Superior temporal gyrus (tissue), 1 donor: ENCODE measurements around the gene ARHGAP19.
"Not testable (repeated sequence)": the region's sequence is repeated elsewhere in the genome, so short reads cannot be mapped to it uniquely, and the experiment has no call there.

ENCODE experiments used
- DNase-seq: peaks from one replicate; pipeline ENCODE4 v3.0.0-alpha.2; 2016; ENCODE audit errors: extremely low spot score

ARHGAP19 gene

DNA sequence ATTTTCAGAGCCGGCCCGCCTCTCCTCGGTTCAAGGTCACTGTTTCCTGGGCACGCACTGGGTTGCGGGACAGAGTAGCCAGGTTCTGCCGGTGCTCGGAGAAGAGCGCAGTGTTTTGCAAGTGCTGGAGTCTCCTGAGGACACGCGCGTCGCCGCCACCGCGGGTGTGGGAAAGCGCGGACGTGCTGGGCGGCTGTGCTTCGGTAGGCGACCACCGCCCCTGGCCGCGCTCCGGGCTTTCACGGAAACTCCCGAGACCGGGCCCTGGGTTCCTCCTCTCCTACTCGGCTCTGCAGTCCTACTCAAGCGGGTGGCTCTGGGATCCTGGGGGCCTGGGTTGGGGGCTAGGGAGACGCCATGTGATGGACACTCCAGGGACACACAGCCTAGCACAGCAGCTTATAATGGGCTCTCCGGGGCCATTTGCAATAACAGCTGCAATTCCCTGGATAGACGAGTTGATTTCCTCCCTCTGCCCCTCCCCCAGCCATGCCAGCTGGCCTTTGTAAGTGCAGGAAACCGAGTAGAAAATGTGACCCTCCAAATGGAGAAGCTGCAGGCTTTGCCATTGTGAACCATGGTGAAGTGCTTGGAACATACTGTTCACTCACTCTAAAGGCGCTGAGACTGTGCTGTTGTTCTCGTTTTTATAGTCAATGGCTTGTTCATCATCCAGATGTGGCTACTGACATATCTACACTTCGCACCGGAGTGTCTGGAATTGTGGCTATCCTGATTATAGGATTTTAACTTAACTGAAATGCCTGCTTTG is 28.8 kb upstream of the ARHGAP19 start:
- DNase-seq, result peak; percentile 80

DNA sequence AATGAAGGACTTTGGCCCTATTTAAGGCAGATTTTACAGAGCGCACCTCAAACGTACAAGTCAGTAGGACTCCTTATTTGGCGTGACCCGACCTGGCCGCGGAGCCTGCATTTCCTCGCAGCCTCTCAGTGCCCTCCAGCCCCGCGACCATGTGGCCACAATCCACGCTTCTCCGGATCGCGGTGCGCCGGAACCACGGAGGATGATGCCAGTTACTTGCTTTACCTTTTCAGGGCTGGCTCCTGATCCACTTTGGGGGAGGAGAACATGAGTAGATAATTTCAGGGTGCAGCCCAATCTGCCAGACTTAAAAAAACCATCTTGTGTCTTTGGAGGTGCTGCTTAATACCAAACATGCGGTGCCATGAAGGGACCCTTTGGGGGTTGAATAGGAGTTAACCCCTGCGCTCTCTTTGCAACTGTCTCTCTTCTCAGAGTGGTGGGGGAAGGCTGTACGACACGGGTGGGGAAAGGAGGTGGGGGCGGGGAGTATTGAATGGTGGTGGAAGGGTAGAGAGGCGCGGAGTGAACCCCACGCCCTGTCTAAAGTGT is 28.1 kb upstream of the ARHGAP19 start:
- no peak for DNase-seq

DNA sequence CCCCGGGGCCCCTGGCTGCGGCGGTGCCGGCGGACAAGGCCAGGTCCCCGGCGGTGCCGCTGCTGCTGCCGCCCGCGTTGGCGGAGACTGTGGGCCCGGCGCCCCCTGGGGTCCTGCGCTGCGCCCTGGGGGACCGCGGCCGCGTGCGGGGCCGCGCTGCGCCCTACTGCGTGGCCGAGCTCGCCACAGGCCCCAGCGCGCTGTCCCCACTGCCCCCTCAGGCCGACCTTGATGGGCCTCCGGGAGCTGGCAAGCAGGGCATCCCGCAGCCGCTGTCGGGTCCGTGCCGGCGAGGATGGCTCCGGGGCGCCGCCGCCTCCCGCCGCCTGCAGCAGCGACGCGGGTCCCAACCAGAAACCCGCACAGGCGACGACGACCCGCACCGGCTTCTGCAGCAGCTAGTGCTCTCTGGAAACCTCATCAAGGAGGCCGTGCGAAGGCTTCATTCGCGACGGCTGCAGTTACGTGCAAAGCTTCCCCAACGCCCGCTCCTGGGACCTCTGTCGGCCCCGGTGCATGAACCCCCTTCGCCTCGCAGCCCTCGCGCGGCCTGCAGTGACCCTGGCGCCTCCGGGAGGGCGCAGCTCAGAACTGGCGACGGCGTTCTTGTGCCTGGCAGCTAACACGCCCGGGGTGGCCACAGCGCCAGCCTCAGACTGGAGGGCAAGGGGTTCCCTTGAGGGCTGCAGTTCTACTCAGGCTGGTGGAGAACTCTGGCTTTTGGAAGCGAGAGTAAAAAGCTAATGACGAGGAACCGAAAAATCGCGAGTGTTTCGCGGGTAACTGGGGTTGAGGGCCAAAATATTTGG is 27.4 kb upstream of the ARHGAP19 start:
- DNase-seq, result peak; percentile 53

DNA sequence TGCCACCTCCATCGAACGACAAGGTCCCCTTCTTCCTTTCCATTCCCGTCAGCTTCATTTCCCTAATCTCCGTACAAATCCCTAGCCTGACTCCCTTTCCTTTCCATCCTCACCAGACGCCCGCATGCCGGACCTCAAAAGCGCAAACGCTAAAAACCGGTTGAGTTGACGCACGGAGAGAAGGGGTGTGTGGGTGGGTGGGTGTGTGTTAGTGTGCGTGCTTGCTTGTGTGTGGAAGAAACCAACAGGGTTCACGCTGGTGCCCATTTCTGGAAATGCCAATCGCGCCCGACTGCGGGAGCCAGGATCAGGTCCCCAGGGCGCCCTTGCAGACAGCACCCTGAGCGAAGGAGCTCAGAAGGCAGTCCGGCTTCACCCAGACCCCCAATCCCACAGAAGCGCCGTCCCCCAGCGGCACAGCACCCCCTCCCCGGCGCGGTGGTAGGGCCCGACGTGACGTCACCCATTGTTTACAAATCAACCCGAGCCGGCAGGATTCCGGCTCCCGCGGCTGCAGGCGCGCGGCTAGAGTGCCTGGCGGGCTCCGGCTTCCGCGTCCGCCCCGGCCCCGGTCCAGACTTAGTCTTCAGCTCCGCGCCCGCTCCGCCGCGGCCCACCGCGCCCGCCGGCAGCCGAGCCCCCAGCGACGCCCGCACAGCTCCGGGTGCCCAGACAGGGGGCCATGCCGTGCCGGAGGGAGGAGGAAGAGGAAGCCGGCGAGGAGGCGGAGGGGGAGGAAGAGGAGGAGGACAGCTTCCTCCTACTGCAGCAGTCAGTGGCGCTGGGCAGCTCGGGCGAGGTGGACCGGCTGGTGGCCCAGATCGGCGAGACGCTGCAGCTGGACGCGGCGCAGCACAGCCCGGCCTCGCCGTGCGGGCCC is 26.6 kb upstream of the ARHGAP19 start, which contains the start of gene FRAT1:
Gene FRAT1, plus strand, starts transcription at position 500 of the 880 bp plus-strand sequence. Its CDS starts 183 bp downstream, at position 683.
- peak; percentile 93 for DNase-seq

DNA sequence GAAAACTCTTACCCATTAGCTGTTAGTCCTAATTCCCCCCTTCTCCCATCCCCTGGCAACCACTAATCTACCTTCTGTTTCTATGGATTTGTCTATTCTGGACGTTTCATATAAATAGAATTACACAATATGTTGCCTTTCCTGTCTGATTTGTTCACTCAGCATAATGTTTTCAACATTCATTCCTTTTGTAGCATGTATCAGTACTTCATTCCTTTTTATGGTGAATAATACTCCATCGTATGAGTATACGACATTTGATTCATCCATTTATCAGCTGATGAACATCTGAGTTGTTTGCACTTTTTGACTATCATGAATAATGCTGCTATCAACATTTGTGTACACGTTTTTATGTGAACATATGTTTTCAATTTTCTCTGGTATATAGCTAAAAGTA is 22.2 kb upstream of the ARHGAP19 start:
- no peak for DNase-seq

DNA sequence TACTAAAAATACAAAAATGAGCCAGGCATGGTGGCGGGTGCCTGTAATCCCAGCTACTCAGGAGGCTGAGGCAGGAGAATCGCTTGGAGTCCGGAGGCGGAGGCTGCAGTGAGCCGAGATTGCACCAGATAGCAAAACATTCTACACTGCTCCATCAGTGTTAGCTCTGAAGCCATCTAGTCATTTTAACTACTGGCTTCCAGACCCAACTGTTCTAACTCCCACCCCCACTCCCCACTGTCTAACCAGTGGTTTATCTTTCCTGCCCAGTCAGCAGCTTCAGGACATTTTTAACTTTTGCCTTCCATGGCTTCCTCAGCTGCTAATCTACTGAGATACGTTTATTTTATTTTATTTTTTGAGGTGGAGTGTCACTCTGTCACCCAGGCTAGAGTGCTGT is 20.5 kb upstream of the ARHGAP19 start:
- DNase-seq, result peak; percentile 0

DNA sequence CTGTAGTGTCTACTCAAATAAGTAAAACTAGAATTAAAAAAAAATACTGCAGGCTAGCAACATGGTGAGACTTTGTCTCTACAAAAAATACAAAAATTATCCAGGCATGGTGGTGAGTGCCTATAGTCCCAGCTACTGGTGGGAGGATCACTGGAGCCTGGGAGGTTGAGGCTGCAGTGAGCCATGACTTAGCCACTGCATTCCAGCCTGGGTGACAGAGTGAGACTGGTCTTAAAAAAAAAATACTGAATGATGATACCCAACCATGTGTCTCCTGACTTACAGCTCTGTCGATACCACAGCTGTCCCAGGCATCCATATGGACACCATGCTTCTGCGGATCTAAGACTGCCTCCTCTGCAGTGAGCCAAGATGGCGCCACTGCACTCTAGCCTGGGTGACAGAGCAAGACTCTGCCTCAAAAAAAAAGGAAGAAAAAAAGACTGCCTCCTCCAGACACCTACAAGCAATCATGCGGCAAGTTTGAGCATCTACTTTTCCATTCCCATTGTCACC is 18.7 kb upstream of the ARHGAP19 start:
- DNase-seq, result no peak

DNA sequence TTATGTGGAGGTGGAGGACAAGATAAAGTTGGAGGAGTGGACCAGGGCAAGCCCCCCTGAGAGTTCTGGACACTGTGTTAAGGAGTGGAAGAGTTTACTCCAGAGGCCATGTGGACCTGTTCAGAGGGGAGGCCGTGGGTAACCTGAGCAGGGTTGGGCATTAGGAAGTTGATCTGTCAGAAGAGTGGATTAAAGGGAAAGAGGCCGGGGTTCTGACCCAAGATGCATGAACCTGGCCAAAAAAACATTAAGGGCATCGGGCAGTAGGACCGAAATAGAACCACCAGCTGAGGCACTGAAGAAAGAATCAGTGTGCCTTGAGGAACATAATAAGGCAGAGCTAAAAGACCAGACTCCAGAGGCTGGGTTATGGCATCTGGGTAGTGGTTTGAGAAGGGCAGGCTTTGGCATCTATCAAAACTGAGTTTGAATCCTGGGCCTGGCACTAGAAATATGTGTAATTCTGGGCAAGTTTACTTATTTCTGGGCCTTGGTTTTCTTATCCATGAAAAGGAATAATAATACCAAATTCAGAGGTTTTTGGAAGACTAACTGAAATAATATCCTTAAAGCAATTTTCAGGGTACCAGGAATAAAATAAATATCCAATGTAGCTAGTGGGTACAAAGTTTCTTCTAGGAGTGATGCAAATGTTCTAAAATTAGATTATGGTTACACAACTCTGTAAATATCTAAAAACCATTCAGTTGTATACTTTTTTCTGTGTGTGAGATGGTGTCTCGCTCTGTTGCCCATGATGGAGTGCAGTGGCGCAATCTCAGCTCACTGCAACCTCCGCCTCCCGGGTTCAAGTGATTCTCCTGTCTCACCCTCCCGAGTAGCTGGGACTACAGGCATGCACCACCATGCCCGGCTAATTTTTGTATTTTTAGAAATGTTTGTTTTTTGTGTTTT is 15.7 kb upstream of the ARHGAP19 start:
- DNase-seq, result peak; percentile 4

DNA sequence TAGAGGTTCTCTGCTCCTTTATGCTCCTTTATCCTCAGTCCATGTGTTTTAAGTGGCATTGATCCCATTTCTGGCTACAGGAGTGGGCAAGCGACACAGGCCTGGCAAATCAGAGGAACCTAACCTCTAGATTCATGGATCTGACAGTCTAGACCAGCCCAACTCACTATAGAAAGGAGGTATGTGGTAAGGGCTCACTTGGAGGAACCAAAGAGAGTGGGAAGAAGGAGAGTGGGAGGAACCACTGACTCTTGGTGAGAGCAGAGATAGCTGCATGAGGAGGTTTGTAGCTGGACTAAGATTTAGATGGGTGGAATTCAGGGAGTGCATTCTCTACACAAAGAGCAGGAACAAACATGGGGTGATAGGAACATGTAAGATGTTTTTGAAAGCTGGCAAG is 15.0 kb upstream of the ARHGAP19 start:
- DNase-seq, result no peak

DNA sequence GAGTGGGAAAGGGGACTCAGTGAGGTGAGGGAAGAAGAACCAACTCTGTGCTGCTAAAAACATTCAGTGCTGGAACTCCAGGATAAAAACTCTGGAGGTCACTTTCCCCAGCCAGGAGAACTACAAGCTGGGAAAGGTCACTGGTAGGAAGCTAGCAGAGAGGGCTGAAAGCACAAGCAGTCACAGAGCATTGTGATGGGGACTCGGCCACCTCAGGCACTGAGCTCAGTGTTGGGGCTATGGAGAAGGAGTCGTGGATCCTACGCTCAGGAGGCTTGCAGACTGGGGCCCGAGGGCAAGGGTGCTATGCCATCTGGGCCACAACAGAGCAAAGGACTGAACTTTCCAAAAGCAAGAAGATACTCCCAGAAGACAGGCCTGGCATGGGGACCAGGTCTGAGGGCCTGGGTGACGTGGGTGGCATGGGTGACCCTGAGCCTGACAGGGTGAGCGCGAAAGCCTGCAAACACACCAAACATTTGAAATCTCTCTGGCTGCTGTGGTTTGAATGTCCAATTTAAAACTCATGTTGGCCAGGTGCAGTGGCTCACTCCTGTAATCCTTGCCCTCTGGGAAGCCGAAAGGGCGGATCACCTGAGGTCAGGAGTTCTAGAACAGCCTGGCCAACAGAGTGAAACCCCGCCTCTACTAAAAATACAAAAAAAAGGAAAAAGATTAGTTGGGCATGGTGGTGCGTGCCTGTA is 9.8 kb upstream of the ARHGAP19 start:
- DNase-seq, result no peak

DNA sequence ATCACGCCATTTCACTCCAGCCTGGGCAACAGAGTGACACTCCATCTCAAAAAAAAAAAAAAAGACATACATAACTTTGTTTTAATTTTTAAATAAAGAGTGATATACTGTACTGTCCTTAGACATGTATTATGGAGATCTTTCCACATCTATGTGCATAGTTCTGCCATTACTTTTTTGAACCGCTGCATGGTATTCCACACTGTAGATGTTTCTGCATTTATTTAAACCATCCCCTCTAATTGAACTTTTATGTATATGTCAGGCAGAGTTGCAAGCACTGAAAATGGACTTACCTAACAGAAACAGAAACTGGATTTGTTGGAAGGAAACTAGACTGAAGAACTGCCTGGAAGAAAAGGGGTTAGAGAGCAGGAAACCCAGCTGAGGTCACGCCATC is 8.5 kb upstream of the ARHGAP19 start:
- no peak for DNase-seq

DNA sequence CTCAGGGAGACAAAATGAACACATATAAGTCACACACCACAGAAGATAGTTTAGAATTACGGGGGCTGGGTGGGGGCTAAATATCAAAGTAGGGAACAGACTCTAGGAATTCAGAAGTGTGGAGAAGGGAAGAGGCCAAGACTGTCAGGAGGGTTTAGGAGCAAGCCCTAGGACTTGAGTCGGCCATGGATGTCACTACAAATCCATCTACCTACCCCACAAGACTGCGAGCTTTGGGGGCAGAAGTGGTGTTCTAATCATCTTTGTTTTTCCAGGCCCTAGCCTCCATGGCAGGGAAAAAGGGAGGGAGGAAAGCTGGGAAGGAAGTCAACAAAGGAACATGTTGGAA is 5.8 kb upstream of the ARHGAP19 start:
- no peak for DNase-seq

DNA sequence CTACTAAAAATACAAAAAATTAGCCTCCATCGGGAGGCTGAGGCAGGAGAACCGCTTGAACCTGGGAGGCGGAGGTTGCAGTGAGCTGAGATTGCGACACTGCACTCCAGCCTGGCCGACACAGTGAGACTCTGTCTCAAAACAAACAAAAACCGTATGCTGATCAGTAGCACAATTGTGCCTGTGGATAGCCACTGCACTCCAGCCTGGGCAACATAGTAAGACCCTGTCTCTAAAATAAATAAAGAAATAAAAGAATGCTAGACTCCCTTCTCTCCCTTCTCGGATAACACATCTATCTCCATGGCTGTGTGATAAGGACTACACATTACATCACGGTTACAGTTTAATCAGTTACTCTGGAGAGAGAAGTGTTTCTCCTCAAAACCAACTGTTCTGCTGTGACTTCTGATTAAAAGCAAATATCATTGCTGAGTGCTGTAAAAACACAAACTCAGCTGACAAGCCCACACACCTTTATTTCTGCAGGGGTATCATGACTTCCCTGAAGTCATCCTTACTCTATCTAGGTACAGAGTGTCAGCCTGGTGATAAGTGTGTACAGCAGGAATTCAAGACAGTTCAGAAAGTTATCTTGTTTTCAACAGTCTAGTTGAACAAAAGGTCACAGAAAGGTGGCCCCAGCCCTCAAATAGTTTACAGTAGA is 5.3 kb upstream of the ARHGAP19 start:
- DNase-seq, result no peak

DNA sequence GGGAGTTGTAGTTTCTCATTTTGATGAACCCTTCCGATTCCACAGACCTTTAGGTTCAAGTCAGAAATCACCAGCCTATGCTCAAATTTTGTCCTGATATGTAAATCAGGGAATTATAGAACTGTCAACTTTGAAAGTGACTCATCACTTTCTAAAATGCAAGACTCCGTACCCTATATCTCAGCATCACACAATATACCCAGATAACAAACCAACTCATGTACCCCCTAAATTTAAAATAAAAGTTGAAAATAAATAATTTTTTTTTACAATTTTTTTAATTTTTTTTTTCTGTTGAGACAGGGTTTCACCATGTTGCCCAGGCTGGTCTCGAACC is 393 bp upstream of the ARHGAP19 start:
- no peak for DNase-seq

DNA sequence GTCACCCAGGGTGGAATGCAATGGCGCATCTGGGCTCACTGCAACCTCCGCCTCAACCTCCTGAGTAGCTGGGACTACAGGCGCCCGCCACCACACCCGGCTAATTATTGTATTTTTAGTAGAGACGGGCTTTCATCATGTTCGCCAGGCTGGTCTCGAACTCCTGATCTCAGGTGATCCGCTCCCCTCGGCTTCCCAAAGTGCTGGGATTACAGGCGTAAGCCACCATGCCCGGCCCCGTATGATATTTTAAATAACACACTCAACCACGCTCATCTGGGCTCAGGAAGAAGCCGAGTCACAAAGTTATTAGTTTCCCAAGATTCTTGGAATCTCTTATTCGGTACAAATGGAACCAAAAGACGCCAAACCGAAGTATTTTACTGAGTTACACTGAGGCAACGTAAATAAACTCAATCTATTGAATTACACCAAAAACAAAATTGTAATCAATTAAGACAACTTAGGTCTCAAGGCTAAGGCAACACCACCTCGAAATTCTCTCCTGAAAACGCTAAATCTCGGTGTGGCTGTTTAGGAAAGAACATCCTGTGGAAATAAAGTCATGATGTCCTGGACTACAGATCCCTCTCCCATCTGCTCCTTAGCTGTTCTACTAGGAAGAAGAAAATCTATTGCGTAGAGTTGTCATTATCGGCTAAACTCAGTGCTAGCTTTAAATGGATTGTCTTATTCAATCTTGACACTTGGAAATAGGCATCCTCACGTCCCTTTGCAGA is 910 bp downstream of the ARHGAP19 start:
- DNase-seq, result peak; percentile 72

DNA sequence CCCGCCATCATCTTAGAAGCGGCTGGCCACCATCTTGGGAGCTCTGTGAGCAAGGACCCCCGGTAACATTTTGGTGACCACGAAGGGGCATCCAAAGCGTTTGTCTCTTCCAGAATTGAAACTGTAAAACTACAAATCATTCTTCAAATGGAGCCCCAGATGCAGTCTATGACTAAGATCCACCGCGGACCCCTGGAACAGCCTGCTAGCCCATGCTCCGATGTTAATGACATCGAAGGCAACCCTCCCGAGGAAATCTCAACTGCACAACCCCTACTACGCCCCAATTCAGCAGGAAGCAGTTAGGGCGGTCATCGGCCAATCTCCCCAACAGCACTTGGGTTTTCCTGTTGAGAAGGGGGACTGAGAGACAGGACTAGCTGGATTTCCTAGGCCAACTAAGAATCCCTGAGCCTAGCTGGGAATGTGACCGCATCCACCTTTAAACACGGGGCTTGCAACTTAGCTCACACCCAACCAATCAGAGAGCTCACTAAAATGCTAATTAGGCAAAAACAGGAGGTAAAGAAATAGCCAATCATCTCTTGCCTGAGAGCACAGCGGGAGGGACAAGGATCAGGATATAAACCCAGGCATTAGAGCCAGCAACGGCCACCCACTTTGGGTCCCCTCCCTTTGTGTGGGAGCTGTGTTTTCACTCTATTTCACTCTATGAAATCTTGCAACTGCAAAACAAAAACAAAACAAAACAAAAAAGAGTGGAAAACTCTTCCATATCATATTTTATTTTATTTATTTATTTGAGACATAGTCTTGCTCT is 1.7 kb downstream of the ARHGAP19 start:
- not testable (repeated sequence) for DNase-seq

DNA sequence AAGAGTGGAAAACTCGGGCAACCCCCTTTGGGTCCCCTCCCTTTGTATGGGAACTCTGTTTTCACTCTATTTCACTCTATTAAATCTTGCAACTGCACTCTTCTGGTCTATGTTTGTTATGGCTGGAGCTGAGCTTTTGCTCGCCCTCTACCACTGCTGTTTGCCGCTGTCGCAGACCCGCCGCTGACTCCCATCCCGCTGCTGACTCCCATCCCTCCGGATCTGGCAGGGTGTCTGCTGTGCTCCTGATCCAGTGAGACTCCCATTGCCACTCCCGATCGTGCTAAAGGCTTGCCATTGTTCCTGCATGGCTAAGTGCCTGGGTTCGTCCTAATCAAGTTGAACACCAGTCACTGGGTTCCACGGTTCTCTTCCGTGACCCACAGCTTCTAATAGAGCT is 2.4 kb downstream of the ARHGAP19 start:
- not testable (repeated sequence) for DNase-seq

DNA sequence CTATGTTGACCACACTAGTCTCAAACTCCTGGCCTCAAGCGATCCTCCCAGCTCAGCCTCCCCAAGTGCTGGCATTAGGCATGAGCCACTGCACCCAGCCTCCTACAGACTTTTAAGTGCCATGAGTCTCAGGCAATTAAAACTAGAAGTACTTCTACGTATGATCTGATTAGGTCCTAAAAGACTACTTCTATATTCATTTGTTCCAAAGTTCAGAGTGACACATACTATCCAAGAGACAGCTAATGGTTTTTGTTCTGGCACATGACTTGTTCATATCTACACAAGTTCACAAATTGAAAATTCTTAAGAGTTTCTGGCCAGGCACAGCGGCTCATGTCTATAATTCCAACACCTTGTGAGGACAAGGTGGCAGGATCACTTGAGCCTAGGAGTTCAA is 11.7 kb downstream of the ARHGAP19 start:
- no peak for DNase-seq
